Uterus (tissue), 4 donors: Measurements from ENCODE around the gene HLF. TPM values are rescaled to one million over a fixed set of nuclear protein-coding genes. Genes with fewer than 3 reads are reported as not detected.

ENCODE experiments used
- DNase-seq, 2 donors: peaks; one replicate each; pipeline ENCODE4 v3.0.0-alpha.2; 2019 to 2020
- H3K27ac ChIP-seq, 2 donors: fragments of 200-600 bp; sonication (generic); 1 replicate in 1 of 2; 2 replicates in 1 of 2; pipeline ENCODE4 v1.5.1; 2016 to 2018
- H3K27me3 ChIP-seq, 2 donors: fragments of 200-600 bp; sonication (generic); one replicate each; pipeline ENCODE4 v1.5.1; 2018 to 2019; ENCODE audit warnings: control low read depth in 1 of 2
- H3K36me3 ChIP-seq, 2 donors: fragments of 200-600 bp; sonication (generic); one replicate each; pipeline ENCODE4 v1.5.1; 2019; ENCODE audit warnings: control low read depth in 1 of 2
- H3K4me1 ChIP-seq, 2 donors: fragments of 200-600 bp; sonication (generic); one replicate each; pipeline ENCODE4 v1.5.1; 2018 to 2019; ENCODE audit warnings: control low read depth in 1 of 2
- H3K4me3 ChIP-seq, 2 donors: fragments of 200-600 bp; sonication (generic); 1 replicate in 1 of 2; 2 replicates in 1 of 2; pipeline ENCODE4 v1.5.1; 2018 to 2019; ENCODE audit warnings: mild to moderate bottlenecking in 1 of 2
- H3K9me3 ChIP-seq, 2 donors: fragments of 200-600 bp; sonication (generic); one replicate each; pipeline ENCODE4 v1.5.1; 2019; ENCODE audit warnings: control low read depth in 1 of 2
- POLR2A ChIP-seq, 2 donors: fragments of 450-650 bp; IDR thresholded peaks; one replicate each; pipeline ENCODE4 v1.6.1; 2016; ENCODE audit warnings: antibody characterized with exemption in 2 of 2, mild to moderate bottlenecking in 1 of 2, moderate library complexity in 1 of 2
- intact Hi-C: fragments of 100-400 bp; cut with DNase I; formaldehyde crosslinking; loops from one replicate; pipeline ENCODE4 v1.15.1; 2023; ENCODE audit warnings: low total_unique reads
- total RNA-seq, 4 donors: library from RNA; depleted of rRNA in 3 of 4; stranded (reverse); fragments of >200 nt in 3 of 4; gene quantifications; one replicate each; pipeline versions ENCODE4 v1.1.0 to v1.2.4, GENCODE V29; 2014 to 2023
- TF ChIP-seq, protein P1 (sequence below), 4 experiments: fragments of 200-600 bp in 2 of 4; fragments of 450-650 bp in 2 of 4; sonication (generic) in 2 of 4; IDR thresholded peaks; one replicate each; pipeline ENCODE4 v1.5.1; 2016 to 2019; ENCODE audit warnings: antibody characterized with exemption in 4 of 4, mild to moderate bottlenecking in 2 of 4, moderate library complexity in 1 of 4
- donor health status: DM: yes; HTN: yes; CAD: no.

Gene HLF
- total RNA-seq, 4 donors from 2014 or later = 12.0 to 81.2 (median 50.4) TPM

DNA sequence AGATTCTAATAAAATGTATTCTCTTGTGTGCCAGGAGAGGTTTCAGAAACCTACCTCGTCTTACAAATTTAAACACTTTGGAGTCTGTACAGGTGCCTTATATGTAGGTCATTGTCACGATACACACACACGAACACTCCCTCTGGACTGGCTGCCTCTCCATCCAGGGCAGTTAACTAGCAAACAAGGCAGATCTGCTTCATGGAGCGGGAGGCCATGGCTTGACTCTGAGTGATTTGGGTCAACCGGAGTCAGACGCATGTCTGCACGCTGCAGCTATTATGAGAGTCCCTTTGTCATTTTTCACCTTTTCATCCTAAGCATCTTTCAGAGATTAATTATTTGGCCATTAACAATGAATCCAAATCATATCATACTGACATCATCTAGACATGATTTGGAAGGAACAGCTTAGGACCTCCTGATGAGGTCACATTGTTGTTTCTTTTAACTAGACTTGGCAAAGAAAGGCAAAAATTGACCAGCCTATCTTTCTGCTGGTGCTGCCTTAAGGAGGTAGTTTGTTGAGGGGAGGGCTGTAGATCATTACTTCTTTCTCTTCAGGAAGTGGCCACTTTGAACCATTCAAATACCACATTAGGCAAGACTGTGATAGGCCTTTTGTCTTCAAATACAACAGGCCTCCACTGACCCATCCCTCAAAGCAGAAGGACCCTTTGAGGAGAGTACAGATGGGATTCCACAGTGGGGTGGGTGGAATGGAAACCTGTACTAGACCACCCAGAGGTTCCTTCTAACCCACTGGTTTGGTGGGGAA lies 58.9 kb downstream of the HLF start:
- no peak for DNase-seq
- H3K4me3 ChIP-seq = no peak overlapping the region
- no peak overlapping the region for H3K27ac ChIP-seq
- peaks cover 0 to 7% of the 10 kb centered on the region in 2 donors for H3K4me1 ChIP-seq
- no peaks in the 10 kb centered on the region for H3K36me3 ChIP-seq
- TF ChIP-seq POLR2A (IDR thresholded peaks at IDR 0.05) = no peak
- TF ChIP-seq, protein P1, sequence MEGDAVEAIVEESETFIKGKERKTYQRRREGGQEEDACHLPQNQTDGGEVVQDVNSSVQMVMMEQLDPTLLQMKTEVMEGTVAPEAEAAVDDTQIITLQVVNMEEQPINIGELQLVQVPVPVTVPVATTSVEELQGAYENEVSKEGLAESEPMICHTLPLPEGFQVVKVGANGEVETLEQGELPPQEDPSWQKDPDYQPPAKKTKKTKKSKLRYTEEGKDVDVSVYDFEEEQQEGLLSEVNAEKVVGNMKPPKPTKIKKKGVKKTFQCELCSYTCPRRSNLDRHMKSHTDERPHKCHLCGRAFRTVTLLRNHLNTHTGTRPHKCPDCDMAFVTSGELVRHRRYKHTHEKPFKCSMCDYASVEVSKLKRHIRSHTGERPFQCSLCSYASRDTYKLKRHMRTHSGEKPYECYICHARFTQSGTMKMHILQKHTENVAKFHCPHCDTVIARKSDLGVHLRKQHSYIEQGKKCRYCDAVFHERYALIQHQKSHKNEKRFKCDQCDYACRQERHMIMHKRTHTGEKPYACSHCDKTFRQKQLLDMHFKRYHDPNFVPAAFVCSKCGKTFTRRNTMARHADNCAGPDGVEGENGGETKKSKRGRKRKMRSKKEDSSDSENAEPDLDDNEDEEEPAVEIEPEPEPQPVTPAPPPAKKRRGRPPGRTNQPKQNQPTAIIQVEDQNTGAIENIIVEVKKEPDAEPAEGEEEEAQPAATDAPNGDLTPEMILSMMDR (IDR thresholded peaks at IDR 0.05) = no peak
- no peaks in the 10 kb centered on the region for H3K27me3 ChIP-seq
- H3K9me3 ChIP-seq = no peaks in the 10 kb centered on the region
- intact Hi-C loops = no loop called here

GRCh38 chr17:55324296-55324978 lies 59.7 kb downstream of the HLF start:
- DNase-seq = no peak
- Histone ChIP-seq H3K36me3 (no peaks in the 10 kb centered on the region), H3K27me3 (no peaks in the 10 kb centered on the region), H3K9me3 (no peaks in the 10 kb centered on the region), H3K4me3 (no peak overlapping the region), H3K4me1 (peaks cover 0 to 7% of the 10 kb centered on the region in 2 donors), H3K27ac (no peak overlapping the region)
- intact Hi-C loops = no loop called here
- TF ChIP-seq, protein P1 (IDR thresholded peaks at IDR 0.05) = no peak
- TF ChIP-seq POLR2A (IDR thresholded peaks at IDR 0.05) = no peak

GRCh38 chr17:55325406-55325805 lies 60.6 kb downstream of the HLF start:
- Histone ChIP-seq H3K36me3 (no peaks in the 10 kb centered on the region), H3K4me3 (no peak overlapping the region), H3K27me3 (no peaks in the 10 kb centered on the region), H3K4me1 (peaks cover 0 to 7% of the 10 kb centered on the region in 2 donors), H3K9me3 (no peaks in the 10 kb centered on the region), H3K27ac (no peak overlapping the region)
- intact Hi-C loops = no loop called here
- TF ChIP-seq POLR2A (IDR thresholded peaks at IDR 0.05) = no peak
- TF ChIP-seq, protein P1 (IDR thresholded peaks at IDR 0.05) = no peak
- no peak for DNase-seq

DNA sequence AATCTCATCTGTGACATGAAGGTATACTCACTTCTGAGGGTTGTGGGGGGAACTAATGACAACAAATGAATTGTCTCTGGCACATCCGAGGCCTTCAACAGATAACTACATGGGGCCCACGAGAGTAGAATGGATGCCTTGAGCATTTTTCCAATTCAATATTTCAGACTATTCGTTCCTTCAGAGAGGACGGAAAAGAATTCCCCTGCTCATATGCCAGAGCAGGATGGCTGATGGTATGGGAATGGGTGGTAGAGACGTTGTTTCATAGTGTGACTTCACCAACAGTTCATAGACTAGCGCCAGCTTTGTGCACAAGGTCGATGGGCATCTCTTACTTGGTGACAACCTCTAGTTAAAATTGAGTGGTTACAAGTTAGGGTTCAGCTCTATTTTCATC lies 61.3 kb downstream of the HLF start:
- TF ChIP-seq POLR2A (IDR thresholded peaks at IDR 0.05) = no peak
- TF ChIP-seq, protein P1 (IDR thresholded peaks at IDR 0.05) = no peak
- Histone ChIP-seq H3K27ac (no peak overlapping the region), H3K4me3 (no peak overlapping the region), H3K9me3 (no peaks in the 10 kb centered on the region), H3K27me3 (no peaks in the 10 kb centered on the region), H3K4me1 (peaks cover 0 to 7% of the 10 kb centered on the region in 2 donors), H3K36me3 (no peaks in the 10 kb centered on the region)
- intact Hi-C loops = no loop called here
- DNase-seq = no peak
